Mesothelial cell of epicardium (in vitro differentiated cells): ENCODE results near the gene FGF12. TPM values are rescaled to one million over a fixed set of nuclear protein-coding genes. Genes with fewer than 3 reads are reported as not detected.

Experiments used
- DNase-seq, 2 experiments: peaks; one replicate each; pipeline ENCODE4 v3.0.0; 2021; ENCODE audit warnings: low spot score in 2 of 2; ENCODE audit not compliant: unreplicated experiment in 2 of 2
- H3K27ac Mint-ChIP-seq: 2 replicates; pipeline ENCODE4 v1.8.0; 2021; ENCODE audit warnings: mixed read lengths
- H3K27me3 Mint-ChIP-seq: 2 replicates; pipeline ENCODE4 v1.8.0; 2021; ENCODE audit warnings: low read depth, mixed read lengths
- H3K36me3 Mint-ChIP-seq: 2 replicates; pipeline ENCODE4 v1.8.0; 2021; ENCODE audit warnings: mixed read lengths
- H3K4me1 Mint-ChIP-seq: 2 replicates; pipeline ENCODE4 v1.8.0; 2021; ENCODE audit warnings: mixed read lengths
- H3K4me3 Mint-ChIP-seq: 2 replicates; pipeline ENCODE4 v1.8.0; 2021; ENCODE audit warnings: mild to moderate bottlenecking, moderate library complexity, mixed read lengths
- H3K9me3 Mint-ChIP-seq: 2 replicates; pipeline ENCODE4 v1.8.0; 2021; ENCODE audit warnings: mixed read lengths
- total RNA-seq: library from RNA; stranded (reverse); gene quantifications from 3 replicates; pipeline ENCODE4 v1.2.1, GENCODE V29; 2021
- TF ChIP-seq, protein P1 (sequence below): fragments of 200-600 bp; sonication (generic); IDR thresholded peaks from one replicate; pipeline ENCODE4 v1.5.0; 2021; ENCODE audit warnings: antibody characterized with exemption; ENCODE audit not compliant: unreplicated experiment

The FGF12 gene
- total RNA-seq, 1 donor from 2014 or later = 1.0 TPM

DNA sequence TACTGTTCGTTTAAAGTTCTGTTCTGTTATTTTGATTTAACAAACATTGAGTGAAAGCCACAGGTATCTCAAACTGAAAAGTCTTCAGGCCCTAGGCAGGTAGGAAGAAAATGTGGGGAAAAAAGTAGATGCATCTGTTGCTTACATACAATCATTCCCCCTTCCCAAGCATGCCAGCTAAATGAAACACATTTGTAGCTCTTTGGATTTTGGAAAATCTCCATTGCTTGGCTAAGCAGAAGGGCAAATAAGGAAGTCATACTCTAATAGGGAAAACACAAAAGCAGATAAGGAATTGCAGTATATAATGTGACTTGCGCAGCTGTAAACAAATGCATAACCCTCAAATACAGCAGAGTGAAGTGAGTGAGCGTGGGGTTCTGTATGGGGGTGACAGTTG is 375.9 kb downstream of the FGF12 start:
- H3K4me1 Mint-ChIP-seq = no peaks in the 10 kb centered on the region
- H3K36me3 Mint-ChIP-seq = no peaks in the 10 kb centered on the region
- no peak for DNase-seq
- TF ChIP-seq, protein P1, sequence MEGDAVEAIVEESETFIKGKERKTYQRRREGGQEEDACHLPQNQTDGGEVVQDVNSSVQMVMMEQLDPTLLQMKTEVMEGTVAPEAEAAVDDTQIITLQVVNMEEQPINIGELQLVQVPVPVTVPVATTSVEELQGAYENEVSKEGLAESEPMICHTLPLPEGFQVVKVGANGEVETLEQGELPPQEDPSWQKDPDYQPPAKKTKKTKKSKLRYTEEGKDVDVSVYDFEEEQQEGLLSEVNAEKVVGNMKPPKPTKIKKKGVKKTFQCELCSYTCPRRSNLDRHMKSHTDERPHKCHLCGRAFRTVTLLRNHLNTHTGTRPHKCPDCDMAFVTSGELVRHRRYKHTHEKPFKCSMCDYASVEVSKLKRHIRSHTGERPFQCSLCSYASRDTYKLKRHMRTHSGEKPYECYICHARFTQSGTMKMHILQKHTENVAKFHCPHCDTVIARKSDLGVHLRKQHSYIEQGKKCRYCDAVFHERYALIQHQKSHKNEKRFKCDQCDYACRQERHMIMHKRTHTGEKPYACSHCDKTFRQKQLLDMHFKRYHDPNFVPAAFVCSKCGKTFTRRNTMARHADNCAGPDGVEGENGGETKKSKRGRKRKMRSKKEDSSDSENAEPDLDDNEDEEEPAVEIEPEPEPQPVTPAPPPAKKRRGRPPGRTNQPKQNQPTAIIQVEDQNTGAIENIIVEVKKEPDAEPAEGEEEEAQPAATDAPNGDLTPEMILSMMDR = no peak
- H3K4me3 Mint-ChIP-seq = no peak overlapping the region
- no peak overlapping the region for H3K27ac Mint-ChIP-seq
- H3K9me3 Mint-ChIP-seq = no peaks in the 10 kb centered on the region
- no peaks in the 10 kb centered on the region for H3K27me3 Mint-ChIP-seq

DNA sequence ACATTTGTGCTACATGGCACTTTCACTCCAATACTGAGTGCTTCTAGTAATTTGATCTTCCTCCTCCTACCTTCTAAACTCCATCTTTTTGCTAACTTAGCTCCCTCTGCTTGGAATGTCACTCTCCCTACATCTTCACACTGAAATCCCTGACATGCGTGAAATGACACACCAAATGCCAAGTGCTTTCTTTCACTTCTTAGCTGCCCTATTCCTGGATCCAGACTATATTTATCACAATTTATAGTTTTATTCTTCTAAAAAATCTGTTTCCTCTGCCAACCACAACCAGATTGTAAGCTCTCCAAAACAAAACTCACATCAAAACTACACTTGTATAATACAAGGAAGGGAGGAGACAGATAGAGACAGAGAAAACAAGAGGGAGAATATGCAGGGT is 387.3 kb downstream of the FGF12 start:
- no peak overlapping the region for H3K4me3 Mint-ChIP-seq
- H3K36me3 Mint-ChIP-seq = no peaks in the 10 kb centered on the region
- no peak for DNase-seq
- H3K4me1 Mint-ChIP-seq = peaks cover 19% of the 10 kb centered on the region
- no peaks in the 10 kb centered on the region for H3K27me3 Mint-ChIP-seq
- H3K9me3 Mint-ChIP-seq = no peaks in the 10 kb centered on the region
- TF ChIP-seq, protein P1 = no peak
- no peak overlapping the region for H3K27ac Mint-ChIP-seq

DNA sequence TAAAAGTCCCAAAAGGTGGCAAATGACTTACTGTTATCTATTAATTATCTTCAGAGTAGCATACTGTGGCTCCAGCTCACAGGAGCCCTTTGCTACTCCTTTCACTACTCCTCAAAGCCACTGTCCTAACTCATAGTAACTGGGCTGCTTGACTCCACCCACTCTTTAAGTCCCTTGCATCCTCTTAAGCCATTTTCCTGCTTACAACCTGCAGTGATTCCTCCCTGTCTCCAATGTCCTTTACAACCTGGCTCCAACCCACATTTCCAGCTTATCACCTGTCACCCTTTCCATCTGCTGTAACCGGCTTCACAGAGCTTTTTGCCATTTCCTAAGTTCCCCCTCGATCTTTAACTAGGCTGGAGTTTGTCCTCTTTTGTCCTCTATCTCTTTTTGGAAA is 388.1 kb downstream of the FGF12 start:
- no peaks in the 10 kb centered on the region for H3K9me3 Mint-ChIP-seq
- DNase-seq = no peak
- H3K27me3 Mint-ChIP-seq = no peaks in the 10 kb centered on the region
- no peaks in the 10 kb centered on the region for H3K36me3 Mint-ChIP-seq
- no peak overlapping the region for H3K4me3 Mint-ChIP-seq
- no peak overlapping the region for H3K27ac Mint-ChIP-seq
- TF ChIP-seq, protein P1 = no peak
- peaks cover 10% of the 10 kb centered on the region for H3K4me1 Mint-ChIP-seq

DNA sequence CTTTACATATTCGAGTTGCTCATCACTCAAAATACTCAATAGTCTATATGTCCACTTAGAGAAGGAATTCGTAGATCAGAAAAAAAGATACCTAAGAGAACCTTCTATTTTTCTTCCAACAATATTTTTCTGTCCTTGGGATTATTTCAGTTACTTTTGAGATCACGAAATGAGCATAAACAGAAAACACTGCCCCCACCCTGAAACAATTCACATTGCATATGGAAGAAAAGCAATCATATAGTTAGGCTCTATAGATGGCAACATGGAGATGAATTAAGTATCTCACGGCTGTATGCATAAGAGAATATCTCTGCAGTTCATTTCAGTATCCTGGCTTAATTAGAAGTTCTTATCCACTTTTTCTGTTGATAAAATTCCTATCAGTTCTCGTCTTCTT is 391.1 kb downstream of the FGF12 start:
- Mint-ChIP-seq H3K36me3 (no peaks in the 10 kb centered on the region), H3K4me3 (no peak overlapping the region), H3K9me3 (no peaks in the 10 kb centered on the region), H3K27ac (no peak overlapping the region), H3K27me3 (no peaks in the 10 kb centered on the region), H3K4me1 (peaks cover 3% of the 10 kb centered on the region)
- DNase-seq = no peak
- TF ChIP-seq, protein P1 = no peak

DNA sequence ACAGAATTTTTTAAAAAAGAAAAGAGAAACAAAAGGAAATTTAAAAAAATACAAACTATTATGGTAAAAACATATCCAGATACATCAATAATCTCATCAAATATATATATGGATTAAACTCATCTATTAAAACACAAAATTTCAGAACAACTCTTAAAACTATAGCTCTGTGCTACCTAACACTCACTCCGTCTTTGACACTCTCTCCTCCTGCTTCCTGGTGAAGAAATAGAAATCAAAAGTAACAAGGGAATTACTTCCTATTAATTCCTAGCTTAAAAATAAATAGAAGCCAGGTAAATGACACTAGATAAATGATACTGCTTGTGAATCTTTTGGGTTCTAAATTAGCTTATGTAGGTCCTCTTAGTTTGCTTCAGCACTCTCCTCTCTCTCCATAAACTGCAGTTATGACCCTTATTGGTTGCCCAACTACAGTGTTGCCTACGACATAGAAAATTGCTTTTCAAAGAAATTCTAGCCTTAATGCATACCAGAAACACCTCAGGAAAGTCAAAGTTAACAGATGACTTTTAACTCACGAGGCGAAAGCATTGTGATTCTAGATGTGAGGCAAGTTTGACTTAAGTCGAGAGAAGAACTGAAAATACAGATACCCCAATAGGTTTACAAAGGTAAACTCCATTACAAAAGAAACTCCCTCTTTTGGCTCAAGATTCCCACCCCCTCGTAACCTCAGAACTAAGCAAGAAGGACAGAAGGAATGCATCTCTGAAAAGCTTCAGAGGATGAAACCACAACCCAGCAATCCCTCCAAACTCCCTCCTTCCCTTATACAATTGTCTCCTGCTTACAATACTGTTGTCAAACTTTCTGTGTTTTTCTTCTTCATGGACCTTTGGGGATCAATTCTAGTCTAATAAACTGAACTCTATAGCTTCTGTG is 394.7 kb downstream of the FGF12 start:
- Mint-ChIP-seq H3K9me3 (no peaks in the 10 kb centered on the region), H3K27me3 (no peaks in the 10 kb centered on the region), H3K4me1 (peaks cover 3% of the 10 kb centered on the region), H3K27ac (no peak overlapping the region), H3K36me3 (no peaks in the 10 kb centered on the region), H3K4me3 (no peak overlapping the region)
- TF ChIP-seq, protein P1 = no peak
- no peak for DNase-seq
